GM12892 (cell line): ENCODE results near the gene SHISA9.

Experiments used
- DNase-seq: peaks from one replicate; pipeline ENCODE4 v3.0.0; 2011; ENCODE audit not compliant: insufficient read length
- FAIRE-seq: peaks from 2 replicates; lab custom pipeline; 2011; peaks lifted over from hg19 to GRCh38; lab: Jason Lieb, UNC
- POLR2A ChIP-seq: IDR thresholded peaks from 2 replicates; pipeline ENCODE4 v1.6.1; 2011; ENCODE audit warnings: low read depth, low read length, control low read depth
- POLR2AphosphoS5 ChIP-seq: IDR thresholded peaks from 2 replicates; pipeline ENCODE4 v1.6.1; 2011; ENCODE audit warnings: low read depth, low read length, control low read depth
- TAF1 ChIP-seq: IDR thresholded peaks from 2 replicates; pipeline ENCODE4 v1.6.1; 2011; ENCODE audit warnings: low read depth, mild to moderate bottlenecking, control low read depth, low read length, borderline replicate concordance

The SHISA9 gene

GRCh38 chr16:12925026-12925800, 23.8 kb downstream of the SHISA9 start:
- FAIRE-seq: no peak
- DNase-seq: no peak

DNA sequence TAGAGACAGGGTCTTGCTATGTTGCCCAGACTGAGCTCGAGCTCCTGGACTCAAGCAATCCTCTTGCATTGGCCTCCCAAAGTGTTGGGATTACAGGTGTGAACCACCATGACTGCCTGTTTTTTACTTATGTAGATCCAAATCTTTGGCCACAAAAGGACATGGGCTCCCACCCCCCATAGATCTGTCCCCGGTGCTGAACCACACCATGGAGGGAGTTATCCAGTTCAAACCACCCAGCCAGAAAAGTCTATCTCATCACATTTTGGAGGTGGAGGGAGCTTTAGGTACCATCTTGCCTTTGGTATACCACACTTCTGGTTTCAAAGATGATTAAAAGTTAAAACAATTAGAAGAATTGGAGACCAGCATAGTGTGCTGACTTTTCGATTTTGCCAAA, 26.2 kb downstream of the SHISA9 start:
- TF ChIP-seq POLR2A (no peak), POLR2AphosphoS5 (no peak), TAF1 (no peak)
- DNase-seq: no peak
- FAIRE-seq: no peak

More at GRCh38 chr16:12925026-12925800, 23.8 kb downstream of the SHISA9 start:
- TF ChIP-seq POLR2AphosphoS5: no peak
- no peak for TF ChIP-seq POLR2A
- no peak for TF ChIP-seq TAF1

DNA sequence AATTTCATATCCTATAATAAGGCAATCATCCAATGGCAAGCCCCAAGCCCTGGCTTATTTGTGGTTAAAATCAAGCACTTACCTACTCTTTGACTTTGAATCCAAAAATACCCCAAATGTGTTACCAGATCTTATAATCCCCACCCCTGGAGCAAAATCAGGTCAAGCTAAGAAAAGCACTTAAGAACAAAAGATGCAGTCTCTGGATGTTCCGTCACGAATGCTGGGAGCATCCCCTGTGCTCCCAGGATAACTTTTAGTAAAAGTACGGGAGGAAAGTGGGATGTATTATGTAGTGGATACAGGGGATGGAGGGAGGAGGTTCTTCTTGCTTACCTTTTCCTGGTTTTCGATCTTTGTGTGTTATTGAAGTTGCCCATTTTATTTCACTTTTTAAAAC, 29.5 kb downstream of the SHISA9 start:
- TF ChIP-seq POLR2A (no peak), POLR2AphosphoS5 (no peak), TAF1 (no peak)
- FAIRE-seq: no peak
- no peak for DNase-seq

DNA sequence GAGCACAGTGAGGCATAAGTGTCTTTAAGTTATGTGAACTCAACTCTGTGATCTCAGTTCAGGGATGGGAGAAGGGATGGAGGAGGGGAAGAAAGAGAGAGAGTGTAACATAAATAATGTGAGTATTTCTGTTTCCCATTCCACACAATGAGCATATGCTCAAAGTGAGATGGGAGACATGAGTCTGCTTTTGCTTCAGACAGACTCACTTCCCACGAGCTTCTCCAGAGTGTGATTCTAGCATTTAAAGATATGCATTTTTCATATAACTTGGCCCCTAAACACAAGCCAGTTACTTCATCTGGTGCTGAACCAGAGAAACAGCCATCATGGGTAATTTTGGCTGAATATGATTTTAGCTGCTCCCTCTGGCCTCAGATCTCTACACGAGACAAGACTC, 35.0 kb downstream of the SHISA9 start:
- DNase-seq (no peak), FAIRE-seq (no peak)
- TF ChIP-seq TAF1 (no peak), POLR2AphosphoS5 (no peak), POLR2A (no peak)

- TF ChIP-seq TAF1 (no peak), POLR2AphosphoS5 (no peak), POLR2A (no peak)
- DNase-seq (no peak), FAIRE-seq (no peak)
Measured at GRCh38 chr16:12941896-12942295, 40.5 kb downstream of the SHISA9 start.

GRCh38 chr16:12942861-12943260, 41.5 kb downstream of the SHISA9 start:
- no peak for FAIRE-seq
- DNase-seq: no peak
- TF ChIP-seq POLR2A: no peak
- TF ChIP-seq POLR2AphosphoS5: no peak
- TF ChIP-seq TAF1: no peak

DNA sequence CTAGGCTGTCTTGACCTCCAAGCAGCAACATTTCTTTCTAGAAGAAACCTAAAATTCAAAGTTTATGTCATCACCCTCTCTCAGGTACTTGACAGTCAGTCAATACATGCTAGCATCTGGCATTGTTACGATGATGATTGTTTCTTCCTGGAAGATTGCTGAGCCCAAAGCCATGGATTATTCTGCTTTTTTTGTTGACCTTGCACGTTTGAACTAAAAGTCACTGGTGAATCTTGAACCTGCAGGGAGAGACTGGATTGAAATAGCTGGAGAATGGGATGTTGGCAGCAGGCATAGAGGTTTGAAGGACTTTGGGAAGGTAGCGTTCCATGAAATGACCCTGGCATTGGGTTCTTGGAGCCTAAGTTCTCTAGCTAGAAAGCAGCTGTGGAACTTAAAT, 42.9 kb downstream of the SHISA9 start:
- DNase-seq (no peak), FAIRE-seq (no peak)
- TF ChIP-seq POLR2AphosphoS5 (no peak), TAF1 (no peak), POLR2A (no peak)

DNA sequence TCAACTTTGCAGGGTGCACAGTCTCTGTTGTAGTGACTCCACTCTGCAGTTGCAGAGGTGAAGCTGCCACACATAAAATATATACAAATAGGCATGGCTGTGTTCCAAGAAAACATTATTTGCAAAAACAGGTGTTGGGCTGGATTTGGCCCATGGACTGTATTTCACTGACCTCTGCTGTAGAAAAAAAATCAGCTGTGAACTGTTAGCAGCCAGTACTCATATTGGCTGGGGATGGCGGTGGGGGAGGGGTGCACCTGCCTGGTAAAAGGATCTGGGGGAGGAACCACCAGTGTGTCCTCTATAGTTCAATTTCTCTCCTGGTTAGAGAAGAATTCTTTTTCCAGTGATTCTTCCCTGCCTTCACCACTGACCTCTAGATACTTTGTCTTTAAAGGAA, 50.0 kb downstream of the SHISA9 start:
- FAIRE-seq: no peak
- TF ChIP-seq POLR2AphosphoS5: no peak
- TF ChIP-seq TAF1: no peak
- TF ChIP-seq POLR2A: no peak
- DNase-seq: no peak

GRCh38 chr16:12951976-12952375, 50.6 kb downstream of the SHISA9 start:
- DNase-seq (no peak), FAIRE-seq (no peak)
- TF ChIP-seq POLR2A (no peak), POLR2AphosphoS5 (no peak), TAF1 (no peak)

DNA sequence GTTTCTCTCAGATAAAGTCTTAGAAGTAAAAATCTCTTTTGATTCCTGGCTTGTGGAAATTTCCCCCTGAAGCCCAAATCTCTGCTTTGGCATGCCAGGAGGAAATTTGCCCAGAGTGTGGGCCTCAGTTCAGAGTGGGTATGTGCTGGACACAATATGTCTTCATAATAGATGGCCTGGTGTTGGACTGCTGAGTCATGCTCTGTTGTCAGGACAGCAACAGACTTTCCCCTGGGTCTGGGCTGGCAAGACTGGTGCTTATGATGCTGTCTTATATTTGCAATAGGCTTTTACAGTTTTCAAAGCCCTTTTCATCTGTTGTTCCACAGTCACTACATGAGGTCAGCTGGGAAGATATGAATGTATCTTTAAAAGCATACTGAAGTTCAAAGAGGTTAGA, 57.0 kb downstream of the SHISA9 start:
- DNase-seq (no peak), FAIRE-seq (no peak)
- TF ChIP-seq POLR2AphosphoS5 (no peak), TAF1 (no peak), POLR2A (no peak)

DNA sequence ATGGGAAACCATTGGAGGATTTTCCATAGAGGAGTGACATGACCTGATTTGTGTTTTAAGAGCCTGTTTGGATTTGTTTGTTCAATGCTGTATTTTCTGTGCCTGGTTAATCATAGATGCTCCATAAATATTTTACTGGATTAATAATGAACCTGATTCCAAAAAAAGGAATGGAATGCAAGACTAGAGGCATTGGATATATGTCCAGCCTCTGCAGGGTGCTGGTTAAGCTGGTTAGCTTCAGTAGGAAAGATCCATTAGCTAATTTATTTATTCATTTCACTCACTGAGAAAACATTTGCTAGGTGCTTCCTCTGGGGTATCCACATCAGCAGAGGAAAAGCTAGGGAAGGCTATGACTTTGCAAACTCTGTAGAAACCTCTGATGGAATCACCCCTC, 57.7 kb downstream of the SHISA9 start:
- no peak for FAIRE-seq
- no peak for TF ChIP-seq POLR2AphosphoS5
- TF ChIP-seq POLR2A: no peak
- no peak for TF ChIP-seq TAF1
- no peak for DNase-seq

DNA sequence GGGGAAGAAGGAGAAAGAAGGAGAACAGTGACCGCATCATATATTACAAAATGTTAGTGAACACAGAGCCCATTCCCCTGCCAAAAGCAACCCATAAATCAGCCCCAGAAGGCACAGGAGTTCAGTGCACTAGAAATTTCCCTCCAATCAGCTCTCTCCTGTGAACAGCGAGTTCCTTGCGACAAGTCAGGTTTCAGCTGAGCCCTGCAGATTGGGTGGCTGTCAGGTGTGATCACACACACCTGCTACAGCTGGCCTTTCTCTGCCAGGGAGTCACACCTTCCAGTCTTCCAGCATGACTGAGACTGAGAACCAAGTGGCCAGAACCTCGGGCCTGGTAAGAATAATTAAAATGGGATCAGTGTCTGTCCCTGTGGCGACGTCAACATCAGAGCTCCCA, 60.2 kb downstream of the SHISA9 start:
- TF ChIP-seq POLR2A: no peak
- TF ChIP-seq TAF1: no peak
- TF ChIP-seq POLR2AphosphoS5: no peak
- no peak for FAIRE-seq
- no peak for DNase-seq

- no peak for FAIRE-seq
- DNase-seq: no peak
- no peak for TF ChIP-seq POLR2AphosphoS5
- TF ChIP-seq TAF1: no peak
- no peak for TF ChIP-seq POLR2A
Measured at GRCh38 chr16:12964461-12964860, 63.1 kb downstream of the SHISA9 start.
